ENCODE data around the gene MLST8. TPM values are rescaled to one million over a fixed set of nuclear protein-coding genes. Genes with fewer than 3 reads are reported as not detected.

The MLST8 gene
- total and polyA plus RNA-seq, 2 of the 8 experiments (the other 6 are each of a cell fraction or from before 2014, with no cell fraction given) = 67.6 to 321 TPM

DNA sequence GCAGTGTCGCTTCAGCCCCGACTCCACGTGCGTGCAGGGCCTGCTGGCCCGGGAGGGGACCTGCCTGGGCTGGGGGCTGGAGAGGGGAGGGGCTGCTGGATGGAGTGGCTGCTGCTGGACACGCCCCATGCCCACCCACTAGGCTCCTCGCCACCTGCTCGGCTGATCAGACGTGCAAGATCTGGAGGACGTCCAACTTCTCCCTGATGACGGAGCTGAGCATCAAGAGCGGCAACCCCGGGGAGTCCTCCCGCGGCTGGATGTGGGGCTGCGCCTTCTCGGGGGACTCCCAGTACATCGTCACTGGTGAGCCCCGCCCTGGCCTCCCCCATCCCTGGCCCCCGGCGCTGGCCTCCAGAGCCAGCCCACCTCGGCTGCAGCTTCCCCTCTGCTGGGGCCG lies 3.1 kb downstream of the MLST8 start:
- no peaks in the 10 kb centered on the region for H3K9me3 ChIP-seq (ENCODE audit: insufficient read depth in 2 of 2, low read depth in 1 of 2, low read length in 1 of 2)
- H3K36me3 ChIP-seq (ENCODE audit: control insufficient read depth in 2 of 4, insufficient read depth in 4 of 4, low read length in 3 of 4) = peaks cover 8 to 42% (median 19%) of the 10 kb centered on the region in 4 experiments; a peak in 6 of 8 replicates
- H3K27ac ChIP-seq (ENCODE audit: low read depth, low read length) = no peak overlapping the region
- no peak overlapping the region for H3K4ac ChIP-seq (replicated peaks; ENCODE audit: insufficient read length, low read depth, low read length)
- no peak overlapping the region for H2BK5ac ChIP-seq (ENCODE audit: low read depth, low read length)
- peaks cover 0 to 14% of the 10 kb centered on the region in 2 experiments; a peak in 2 of 4 replicates for H3K79me2 ChIP-seq (ENCODE audit: control insufficient read depth in 1 of 2, insufficient read depth in 2 of 2, low read length in 2 of 2)
- H3K18ac ChIP-seq (ENCODE audit: extremely low read depth, low read length) = no peak overlapping the region
- no peak overlapping the region for H2BK15ac ChIP-seq (ENCODE audit: low read length)
- no peak overlapping the region for H3K23ac ChIP-seq (ENCODE audit: insufficient read length)
- no peak overlapping the region for H2BK120ac ChIP-seq (replicated peaks; ENCODE audit: low read depth, low read length)
- H2BK20ac ChIP-seq (ENCODE audit: low read length) = no peak overlapping the region
- H2AK5ac ChIP-seq (ENCODE audit: low read depth, low read length) = no peak overlapping the region
- FAIRE-seq (no peak), DNase-seq (ENCODE audit: low read depth in 1 of 2, low spot score in 2 of 2) (no peak)
- peaks cover 8 to 31% of the 10 kb centered on the region in 2 experiments for H4K20me1 ChIP-seq (replicated peaks in 1 of 2; ENCODE audit: control insufficient read depth in 1 of 2, insufficient read depth in 2 of 2, low read length in 2 of 2)
- no peak overlapping the region for H4K91ac ChIP-seq (replicated peaks; ENCODE audit: insufficient read length, low read length)
- WGBS, 2 experiments (ENCODE audit: extremely low coverage in 1 of 2, insufficient coverage in 1 of 2, insufficient read length in 1 of 2, insufficient replicate concordance in 2 of 2, low coverage in 1 of 2, low lambda C conversion rate in 2 of 2, missing lambda C conversion rate in 1 of 2) = 98% methylated on average over 20 of the region's 23 CpGs; no CpG with 5 or more reads in 1 of the 2 experiments
- H3K4me1 ChIP-seq (replicated peaks in 1 of 4; ENCODE audit: control insufficient read depth in 3 of 4, insufficient read depth in 4 of 4, low read length in 3 of 4) = peaks cover 0 to 23% (median 12%) of the 10 kb centered on the region in 4 experiments; a peak in 6 of 7 replicates
- H3K4me2 ChIP-seq (ENCODE audit: insufficient read depth in 1 of 2, low read depth in 2 of 2, low read length in 2 of 2) = no peak overlapping the region
- H3K79me1 ChIP-seq (ENCODE audit: low read depth, low read length) = peaks cover 10% of the 10 kb centered on the region
- H2BK12ac ChIP-seq (ENCODE audit: low read depth, low read length) = no peak overlapping the region
- no peak overlapping the region; the same call in 1 of the 2 replicates for H4K8ac ChIP-seq (ENCODE audit: extremely low read depth, insufficient read depth, low read length)
- H3K9ac ChIP-seq (replicated peaks in 1 of 4; ENCODE audit: extremely low read depth in 1 of 4, low read depth in 3 of 4, low read length in 3 of 4) = no peak overlapping the region
- peaks cover 14% of the 10 kb centered on the region; the same call in 1 of the 2 replicates for H3K23me2 ChIP-seq (ENCODE audit: low read depth, low read length)
- no peak overlapping the region for H4K5ac ChIP-seq (ENCODE audit: insufficient read length, low read depth, low read length)
- no peak overlapping the region for H3K56ac ChIP-seq (replicated peaks; ENCODE audit: insufficient read length, low read depth, low read length)
- no peak overlapping the region for H3K4me3 ChIP-seq (ENCODE audit: extremely low read depth in 1 of 4, insufficient read depth in 2 of 4, low read depth in 3 of 4, low read length in 4 of 4)
- POLR2A ChIA-PET (ENCODE audit: partially characterized antibody) = interaction anchor here (0.7 to 15.1 kb wide), 12 partner anchors 11 to 324 kb away, joined by 3 to 156 read pairs (median 8); partner anchors contain the start of genes CASKIN1, E4F1, ECI1 and TRAF7
- no peaks in the 10 kb centered on the region for H3K27me3 ChIP-seq (replicated peaks in 1 of 4; ENCODE audit: control insufficient read depth in 3 of 4, extremely low read depth in 1 of 4, insufficient read depth in 3 of 4, low read length in 3 of 4)
- H3K14ac ChIP-seq (ENCODE audit: insufficient read length) = no peak overlapping the region
- H2AFZ ChIP-seq (ENCODE audit: low read length) = no peak overlapping the region
- CTCF ChIA-PET (ENCODE audit: partially characterized antibody) = interaction anchor here (0.9 to 2.3 kb wide), 2 partner anchors 9 to 39 kb away, joined by 3 to 6 read pairs; no protein-coding TSS in a partner anchor
- TF ChIP-seq CEBPB (IDR thresholded peaks at IDR 0.05; ENCODE audit: low read depth, low read length) = no peak
- no peak for TF ChIP-seq FOSL1 (IDR thresholded peaks at IDR 0.05; ENCODE audit: insufficient read depth, low read depth, low read length)

Data from H1 (cell line).